ENCODE data around the gene WHRN.

- no peak for TF ChIP-seq CTCF (IDR thresholded peaks at IDR 0.05)
- TF ChIP-seq POLR2A (IDR thresholded peaks at IDR 0.05; ENCODE audit: low read depth): no peak
- TF ChIP-seq POLR2AphosphoS5 (IDR thresholded peaks at IDR 0.05): no peak
- no peak for TF ChIP-seq EP300 (IDR thresholded peaks at IDR 0.05)
Observed at GRCh38 chr9:114430457-114430856, 74.8 kb downstream of the WHRN start.
